ENCODE measurements around the gene SNHG17.

DNA sequence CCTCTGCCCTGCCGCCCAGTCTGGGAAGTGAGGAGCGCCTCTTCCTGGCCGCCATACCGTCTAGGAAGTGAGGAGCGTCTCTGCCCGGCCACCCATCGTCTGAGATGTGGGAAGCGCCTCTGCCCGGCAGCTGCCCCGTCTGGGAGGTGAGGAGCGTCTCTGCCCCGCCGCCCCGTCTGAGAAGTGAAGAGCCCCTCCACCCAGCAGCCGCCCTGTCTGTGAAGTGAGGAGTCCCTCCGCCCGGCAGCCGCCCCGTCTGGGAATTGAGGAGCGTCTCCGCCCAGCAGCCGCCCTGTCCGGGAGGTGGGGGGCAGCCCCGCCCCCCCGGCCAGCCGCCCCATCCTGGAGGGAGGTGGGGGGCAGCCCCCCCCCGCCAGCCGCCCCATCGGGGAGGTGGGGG, 27.8 kb downstream of the SNHG17 start:
- TF ChIP-seq GATA2 (IDR thresholded peaks at IDR 0.05; ENCODE audit: low read depth, low read length) (no peak), GATA3 (IDR thresholded peaks at IDR 0.05; ENCODE audit: low read depth, low read length) (no peak)
